HG02970 (cell line): ENCODE results near the gene NFE2.

Experiments used
- ATAC-seq: cut with Tn5 transposase; IDR thresholded peaks from one replicate; pipeline ENCODE4 v1.9.1; 2021; ENCODE audit warnings: mild to moderate bottlenecking, moderate library complexity, moderate number of reproducible peaks; ENCODE audit not compliant: unreplicated experiment, low FRiP score

NFE2 gene

GRCh38 chr12:54257332-54257731 is 43.5 kb downstream of the NFE2 start:
- ATAC-seq, result no peak

GRCh38 chr12:54253240-54253639 is 47.6 kb downstream of the NFE2 start:
- ATAC-seq, result no peak

GRCh38 chr12:54251667-54252284 is 49.0 kb downstream of the NFE2 start:
- no peak for ATAC-seq

- no peak for ATAC-seq
Measured at GRCh38 chr12:54249489-54249888, 51.3 kb downstream of the NFE2 start.

- ATAC-seq, result no peak
Measured at GRCh38 chr12:54246011-54246641, 54.7 kb downstream of the NFE2 start.
